ENCODE results near the gene UNC45B. TPM values are rescaled to one million over a fixed set of nuclear protein-coding genes. Genes with fewer than 3 reads are reported as not detected.

Gene UNC45B
- total RNA-seq, 1 donor from 2014 or later, result 146 TPM

DNA sequence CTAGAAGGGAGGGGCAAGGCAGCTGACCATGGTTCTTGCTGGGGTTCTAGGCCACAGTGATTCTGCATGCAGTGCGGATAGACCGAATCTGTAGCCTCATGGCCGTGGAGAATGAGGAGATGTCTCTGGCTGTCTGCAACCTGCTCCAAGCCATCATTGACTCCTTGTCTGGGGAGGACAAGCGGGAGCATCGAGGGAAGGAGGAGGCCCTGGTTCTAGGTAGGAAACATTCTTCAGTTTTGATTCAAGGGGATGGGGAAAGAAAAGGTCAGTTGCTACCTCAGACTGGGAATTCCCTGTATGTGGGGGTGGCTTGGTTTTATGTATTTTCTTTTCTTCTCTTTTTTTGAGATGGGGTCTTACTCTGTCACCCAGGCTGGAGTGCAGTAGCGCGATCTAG lies 7.6 kb downstream of the UNC45B start:
- H3K9me3 ChIP-seq (ENCODE audit: control insufficient read depth in 3 of 3, low read length in 3 of 3), result no peaks in the 10 kb centered on the region
- no peaks in the 10 kb centered on the region for H3K27me3 ChIP-seq (ENCODE audit: control insufficient read depth in 3 of 3, insufficient read depth in 3 of 3, low read length in 3 of 3)
- H3K36me3 ChIP-seq (ENCODE audit: control insufficient read depth in 3 of 3, insufficient read depth in 3 of 3, low read length in 3 of 3), result peaks cover 55 to 65% (median 56%) of the 10 kb centered on the region in 3 donors
- H3K27ac ChIP-seq (ENCODE audit: low read depth, low read length), result no peak overlapping the region
- H3K9ac ChIP-seq (ENCODE audit: low read depth in 1 of 3, low read length in 3 of 3), result no peak overlapping the region
- H3K4me3 ChIP-seq (ENCODE audit: low read length in 3 of 3), result no peak overlapping the region
- H3K4me1 ChIP-seq (ENCODE audit: control insufficient read depth in 3 of 3, insufficient read depth in 3 of 3, low read length in 3 of 3), result peaks cover 1 to 2% (median 2%) of the 10 kb centered on the region in 3 donors

DNA sequence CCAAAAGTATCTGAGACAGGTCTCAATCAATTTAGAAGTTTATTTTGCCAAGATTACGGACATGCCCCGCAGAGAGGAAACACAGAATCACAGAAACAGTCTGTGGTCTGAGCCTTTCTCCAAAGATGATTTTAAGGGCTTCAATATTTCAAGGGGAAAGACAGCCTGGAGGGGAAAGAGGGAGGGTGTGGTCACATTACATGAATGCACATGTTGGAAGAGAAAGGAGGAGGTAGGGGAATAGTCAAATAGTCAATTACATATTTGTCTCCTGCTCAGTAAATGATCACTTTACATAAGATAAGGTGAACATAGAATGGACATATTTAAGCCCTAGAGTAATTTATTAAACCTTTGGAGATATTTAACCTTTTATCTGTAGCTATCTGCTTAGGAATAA lies 12.3 kb downstream of the UNC45B start:
- Histone ChIP-seq H3K4me3 (ENCODE audit: low read length in 3 of 3) (no peak overlapping the region), H3K27me3 (ENCODE audit: control insufficient read depth in 3 of 3, insufficient read depth in 3 of 3, low read length in 3 of 3) (no peaks in the 10 kb centered on the region), H3K9ac (ENCODE audit: low read depth in 1 of 3, low read length in 3 of 3) (no peak overlapping the region), H3K36me3 (ENCODE audit: control insufficient read depth in 3 of 3, insufficient read depth in 3 of 3, low read length in 3 of 3) (peaks cover 47 to 73% (median 68%) of the 10 kb centered on the region in 3 donors), H3K27ac (ENCODE audit: low read depth, low read length) (no peak overlapping the region), H3K9me3 (ENCODE audit: control insufficient read depth in 3 of 3, low read length in 3 of 3) (no peaks in the 10 kb centered on the region), H3K4me1 (ENCODE audit: control insufficient read depth in 3 of 3, insufficient read depth in 3 of 3, low read length in 3 of 3) (no peaks in the 10 kb centered on the region)

DNA sequence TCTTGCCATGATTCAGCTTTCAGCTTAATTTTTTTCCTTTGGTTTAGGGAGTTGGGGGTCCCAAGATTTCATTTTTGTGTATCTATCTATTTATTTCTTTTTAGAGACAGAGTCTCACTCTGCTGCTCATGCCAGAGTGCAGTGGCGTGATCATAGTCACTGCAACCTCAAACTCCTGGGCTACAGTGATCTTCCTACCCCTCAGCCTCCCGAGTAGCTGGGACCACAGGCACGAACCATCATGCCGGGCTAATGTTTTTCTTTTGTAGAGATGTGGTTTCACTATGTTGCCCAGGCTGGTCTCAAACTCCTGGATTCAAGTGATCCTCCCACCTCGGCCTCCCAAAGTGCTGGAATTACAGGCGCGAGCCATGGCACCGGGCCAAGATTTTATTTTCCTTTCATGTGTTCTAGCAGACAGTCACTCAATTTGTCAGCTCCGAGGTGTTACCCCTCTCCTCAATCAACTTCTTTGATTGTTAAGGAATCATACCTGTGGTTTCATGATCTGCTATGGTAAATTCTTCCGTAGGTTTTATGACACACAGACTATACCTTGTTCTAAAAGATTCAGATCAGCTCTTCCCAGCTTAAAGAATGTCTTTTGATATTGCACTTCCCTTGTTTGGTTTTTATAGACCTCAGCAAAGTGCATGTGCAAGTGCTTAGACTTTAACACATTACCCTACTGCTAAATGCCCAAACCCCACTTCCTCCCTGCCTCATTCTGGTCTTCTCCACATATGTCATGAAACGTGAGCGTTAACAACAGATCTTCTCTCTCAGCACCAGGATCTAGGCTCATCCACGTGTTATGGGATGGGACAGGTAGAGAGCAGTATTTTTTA lies 13.0 kb downstream of the UNC45B start:
- Histone ChIP-seq H3K4me3 (ENCODE audit: low read length in 3 of 3) (no peak overlapping the region), H3K36me3 (ENCODE audit: control insufficient read depth in 3 of 3, insufficient read depth in 3 of 3, low read length in 3 of 3) (peaks cover 43 to 69% (median 67%) of the 10 kb centered on the region in 3 donors), H3K27ac (ENCODE audit: low read depth, low read length) (no peak overlapping the region), H3K4me1 (ENCODE audit: control insufficient read depth in 3 of 3, insufficient read depth in 3 of 3, low read length in 3 of 3) (no peaks in the 10 kb centered on the region), H3K9ac (ENCODE audit: low read depth in 1 of 3, low read length in 3 of 3) (no peak overlapping the region), H3K9me3 (ENCODE audit: control insufficient read depth in 3 of 3, low read length in 3 of 3) (no peaks in the 10 kb centered on the region), H3K27me3 (ENCODE audit: control insufficient read depth in 3 of 3, insufficient read depth in 3 of 3, low read length in 3 of 3) (no peaks in the 10 kb centered on the region)

DNA sequence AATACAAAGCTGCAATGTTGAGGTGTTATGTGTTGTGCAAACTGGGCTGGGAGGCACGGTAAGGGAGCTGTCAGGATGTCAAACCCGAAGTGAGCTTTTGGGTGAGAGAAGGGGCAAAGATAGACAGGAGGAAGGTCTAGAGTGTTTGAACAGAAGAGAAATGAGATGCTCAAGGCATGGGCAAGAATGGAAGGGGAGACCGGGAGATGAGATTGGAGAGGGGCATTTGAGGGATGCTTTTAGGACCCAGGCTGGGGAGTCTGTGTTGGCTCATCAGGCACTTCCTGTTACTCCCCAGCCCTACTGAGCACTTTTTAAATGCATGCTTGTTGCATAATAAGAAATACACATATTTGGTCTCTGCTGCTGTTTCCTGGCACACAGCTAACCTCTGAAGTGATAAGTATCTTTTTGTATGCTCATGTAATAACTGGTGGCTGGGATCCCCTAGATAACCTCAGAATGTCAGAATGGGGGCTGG lies 13.7 kb downstream of the UNC45B start:
- H3K9me3 ChIP-seq (ENCODE audit: control insufficient read depth in 3 of 3, low read length in 3 of 3), result no peaks in the 10 kb centered on the region
- H3K27ac ChIP-seq (ENCODE audit: low read depth, low read length), result no peak overlapping the region
- H3K4me1 ChIP-seq (ENCODE audit: control insufficient read depth in 3 of 3, insufficient read depth in 3 of 3, low read length in 3 of 3), result no peaks in the 10 kb centered on the region
- no peaks in the 10 kb centered on the region for H3K27me3 ChIP-seq (ENCODE audit: control insufficient read depth in 3 of 3, insufficient read depth in 3 of 3, low read length in 3 of 3)
- H3K36me3 ChIP-seq (ENCODE audit: control insufficient read depth in 3 of 3, insufficient read depth in 3 of 3, low read length in 3 of 3), result peaks cover 39 to 70% (median 68%) of the 10 kb centered on the region in 3 donors
- H3K9ac ChIP-seq (ENCODE audit: low read depth in 1 of 3, low read length in 3 of 3), result no peak overlapping the region
- H3K4me3 ChIP-seq (ENCODE audit: low read length in 3 of 3), result no peak overlapping the region

DNA sequence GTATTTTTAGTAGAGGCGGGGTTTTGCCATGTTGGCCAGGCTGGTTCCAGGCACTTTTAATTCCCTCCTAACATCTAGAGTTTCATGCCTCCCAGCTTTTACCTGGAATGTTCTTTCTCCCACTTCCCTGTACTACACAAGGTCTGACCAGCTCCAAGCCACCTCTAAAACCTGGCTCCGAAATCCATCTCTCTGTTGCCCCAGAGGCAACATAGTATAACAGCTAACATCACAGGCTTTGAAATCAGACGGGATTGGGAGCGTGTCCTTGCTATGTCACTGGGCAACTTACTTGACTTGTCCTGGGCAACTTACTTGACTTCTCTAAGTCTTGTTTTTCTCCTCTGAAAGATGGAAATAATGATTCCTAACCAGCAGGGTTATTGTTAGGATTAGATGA lies 15.1 kb downstream of the UNC45B start:
- peaks cover 52 to 81% (median 77%) of the 10 kb centered on the region in 3 donors for H3K36me3 ChIP-seq (ENCODE audit: control insufficient read depth in 3 of 3, insufficient read depth in 3 of 3, low read length in 3 of 3)
- H3K9ac ChIP-seq (ENCODE audit: low read depth in 1 of 3, low read length in 3 of 3), result no peak overlapping the region
- H3K4me3 ChIP-seq (ENCODE audit: low read length in 3 of 3), result no peak overlapping the region

DNA sequence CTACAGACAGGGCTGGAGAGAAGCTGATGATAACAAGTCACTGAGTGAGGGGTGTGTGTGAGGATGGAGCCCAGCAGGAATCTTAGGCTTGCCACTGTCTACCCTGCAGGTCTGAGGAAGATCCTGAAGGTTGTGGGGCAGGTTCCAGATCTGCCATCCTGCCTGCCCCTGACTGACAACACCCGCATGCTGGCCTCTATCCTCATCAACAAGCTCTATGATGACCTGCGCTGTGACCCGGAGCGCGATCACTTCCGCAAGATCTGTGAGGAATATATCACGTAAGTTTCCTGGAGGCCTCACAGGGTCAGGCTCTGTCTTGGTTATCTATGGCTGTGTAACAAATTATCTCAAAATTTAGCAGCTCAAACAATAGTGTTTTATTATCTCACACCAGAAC lies 16.3 kb downstream of the UNC45B start:
- no peak overlapping the region for H3K4me3 ChIP-seq (ENCODE audit: low read length in 3 of 3)
- H3K36me3 ChIP-seq (ENCODE audit: control insufficient read depth in 3 of 3, insufficient read depth in 3 of 3, low read length in 3 of 3), result peaks cover 53 to 80% (median 74%) of the 10 kb centered on the region in 3 donors
- H3K4me1 ChIP-seq (ENCODE audit: control insufficient read depth in 3 of 3, insufficient read depth in 3 of 3, low read length in 3 of 3), result no peaks in the 10 kb centered on the region
- no peak overlapping the region for H3K27ac ChIP-seq (ENCODE audit: low read depth, low read length)
- H3K9ac ChIP-seq (ENCODE audit: low read depth in 1 of 3, low read length in 3 of 3), result no peak overlapping the region
- H3K27me3 ChIP-seq (ENCODE audit: control insufficient read depth in 3 of 3, insufficient read depth in 3 of 3, low read length in 3 of 3), result no peaks in the 10 kb centered on the region
- H3K9me3 ChIP-seq (ENCODE audit: control insufficient read depth in 3 of 3, low read length in 3 of 3), result no peaks in the 10 kb centered on the region

More for the DNA sequence above, 15.1 kb downstream of the UNC45B start:
- Histone ChIP-seq H3K27ac (ENCODE audit: low read depth, low read length) (no peak overlapping the region), H3K9me3 (ENCODE audit: control insufficient read depth in 3 of 3, low read length in 3 of 3) (no peaks in the 10 kb centered on the region), H3K27me3 (ENCODE audit: control insufficient read depth in 3 of 3, insufficient read depth in 3 of 3, low read length in 3 of 3) (no peaks in the 10 kb centered on the region), H3K4me1 (ENCODE audit: control insufficient read depth in 3 of 3, insufficient read depth in 3 of 3, low read length in 3 of 3) (no peaks in the 10 kb centered on the region)

DNA sequence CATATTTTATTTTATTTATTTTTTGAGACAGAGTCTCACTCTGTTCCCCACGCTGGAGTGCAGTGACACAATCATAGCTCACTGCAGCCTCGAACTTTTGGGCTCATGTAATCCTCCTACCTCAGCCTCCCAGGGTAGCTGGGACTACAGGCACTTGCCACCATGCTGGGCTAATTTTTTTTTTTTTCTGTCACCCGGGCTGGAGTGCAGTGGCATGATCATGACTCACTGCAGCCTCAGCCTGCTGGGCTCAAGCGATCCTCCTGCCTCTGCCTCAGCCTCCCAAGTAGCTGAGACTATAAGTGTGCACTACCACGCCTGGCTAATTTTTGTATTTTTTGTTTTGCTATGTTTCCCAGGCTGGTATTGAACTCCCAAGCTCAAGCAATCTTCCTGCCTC lies 17.1 kb downstream of the UNC45B start:
- H3K27me3 ChIP-seq (ENCODE audit: control insufficient read depth in 3 of 3, insufficient read depth in 3 of 3, low read length in 3 of 3), result no peaks in the 10 kb centered on the region
- H3K9ac ChIP-seq (ENCODE audit: low read depth in 1 of 3, low read length in 3 of 3), result no peak overlapping the region
- no peak overlapping the region for H3K4me3 ChIP-seq (ENCODE audit: low read length in 3 of 3)
- peaks cover 49 to 77% (median 70%) of the 10 kb centered on the region in 3 donors for H3K36me3 ChIP-seq (ENCODE audit: control insufficient read depth in 3 of 3, insufficient read depth in 3 of 3, low read length in 3 of 3)
- no peaks in the 10 kb centered on the region for H3K9me3 ChIP-seq (ENCODE audit: control insufficient read depth in 3 of 3, low read length in 3 of 3)
- H3K27ac ChIP-seq (ENCODE audit: low read depth, low read length), result no peak overlapping the region
- H3K4me1 ChIP-seq (ENCODE audit: control insufficient read depth in 3 of 3, insufficient read depth in 3 of 3, low read length in 3 of 3), result no peaks in the 10 kb centered on the region

DNA sequence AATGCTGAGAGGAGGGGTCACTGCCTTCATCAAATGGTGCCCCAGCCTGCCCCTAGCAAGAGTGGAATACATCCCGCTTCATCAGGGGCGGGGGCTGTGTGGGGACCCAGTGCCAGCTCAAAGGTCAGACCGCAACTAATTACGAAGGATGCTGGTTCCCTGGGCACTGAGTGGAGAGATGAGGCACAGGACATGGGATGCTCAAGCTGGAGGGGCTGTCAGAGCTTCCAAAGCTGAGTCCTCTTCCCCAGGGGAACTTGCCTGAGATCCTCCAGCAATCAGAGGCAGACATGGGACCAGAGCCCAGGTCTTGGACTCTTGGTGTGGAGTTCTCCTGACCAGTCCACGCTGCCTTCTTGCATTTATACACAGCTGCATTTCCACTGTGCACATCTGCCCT lies 18.9 kb downstream of the UNC45B start:
- Histone ChIP-seq H3K36me3 (ENCODE audit: control insufficient read depth in 3 of 3, insufficient read depth in 3 of 3, low read length in 3 of 3) (peaks cover 45 to 71% (median 69%) of the 10 kb centered on the region in 3 donors), H3K27ac (ENCODE audit: low read depth, low read length) (no peak overlapping the region), H3K4me1 (ENCODE audit: control insufficient read depth in 3 of 3, insufficient read depth in 3 of 3, low read length in 3 of 3) (no peaks in the 10 kb centered on the region), H3K9me3 (ENCODE audit: control insufficient read depth in 3 of 3, low read length in 3 of 3) (no peaks in the 10 kb centered on the region), H3K4me3 (ENCODE audit: low read length in 3 of 3) (no peak overlapping the region), H3K9ac (ENCODE audit: low read depth in 1 of 3, low read length in 3 of 3) (no peak overlapping the region), H3K27me3 (ENCODE audit: control insufficient read depth in 3 of 3, insufficient read depth in 3 of 3, low read length in 3 of 3) (no peaks in the 10 kb centered on the region)

DNA sequence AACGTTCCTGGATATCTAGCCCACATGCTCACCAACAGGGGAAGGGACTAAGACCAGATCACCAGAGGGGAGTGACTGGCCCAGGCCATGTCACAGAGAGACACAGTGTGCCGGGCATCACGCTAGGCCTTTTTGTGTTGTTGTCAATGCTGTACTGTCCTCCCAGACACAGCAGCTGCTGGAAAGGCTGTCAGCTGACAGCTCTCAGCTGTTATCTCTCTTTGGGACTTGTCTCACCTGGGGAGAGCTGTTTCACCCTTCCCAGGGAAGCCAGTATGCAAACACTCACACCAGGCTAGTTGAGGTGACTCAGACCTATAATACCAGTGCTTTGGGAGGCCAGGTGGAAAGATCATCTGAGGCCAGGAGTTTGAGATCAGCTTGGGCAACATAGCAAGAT lies 19.4 kb downstream of the UNC45B start:
- H3K4me1 ChIP-seq (ENCODE audit: control insufficient read depth in 3 of 3, insufficient read depth in 3 of 3, low read length in 3 of 3), result no peaks in the 10 kb centered on the region
- no peaks in the 10 kb centered on the region for H3K9me3 ChIP-seq (ENCODE audit: control insufficient read depth in 3 of 3, low read length in 3 of 3)
- peaks cover 46 to 67% (median 64%) of the 10 kb centered on the region in 3 donors for H3K36me3 ChIP-seq (ENCODE audit: control insufficient read depth in 3 of 3, insufficient read depth in 3 of 3, low read length in 3 of 3)
- H3K9ac ChIP-seq (ENCODE audit: low read depth in 1 of 3, low read length in 3 of 3), result no peak overlapping the region
- H3K4me3 ChIP-seq (ENCODE audit: low read length in 3 of 3), result no peak overlapping the region
- no peak overlapping the region for H3K27ac ChIP-seq (ENCODE audit: low read depth, low read length)
- H3K27me3 ChIP-seq (ENCODE audit: control insufficient read depth in 3 of 3, insufficient read depth in 3 of 3, low read length in 3 of 3), result no peaks in the 10 kb centered on the region

DNA sequence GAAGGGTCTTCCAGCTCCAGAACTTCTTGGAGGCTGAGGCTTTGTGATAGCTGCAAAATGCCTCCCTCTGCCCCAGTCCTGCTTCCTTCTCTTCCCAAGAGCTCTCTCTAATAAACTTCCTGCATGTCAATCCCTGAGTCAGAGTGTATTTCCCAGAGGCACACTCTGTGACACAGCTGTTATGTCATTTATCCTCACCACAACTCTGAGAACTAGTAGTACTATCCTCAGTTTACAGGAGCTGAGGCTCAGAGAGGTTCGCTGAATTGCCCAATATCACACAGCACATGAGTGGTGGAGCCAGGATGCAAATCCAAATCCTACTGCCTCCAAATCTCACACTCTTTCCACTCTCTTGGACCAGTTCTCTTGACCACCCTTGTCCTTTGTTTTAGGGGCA lies 20.0 kb downstream of the UNC45B start:
- H3K4me3 ChIP-seq (ENCODE audit: low read length in 3 of 3), result no peak overlapping the region
- no peaks in the 10 kb centered on the region for H3K9me3 ChIP-seq (ENCODE audit: control insufficient read depth in 3 of 3, low read length in 3 of 3)
- peaks cover 51 to 69% (median 65%) of the 10 kb centered on the region in 3 donors for H3K36me3 ChIP-seq (ENCODE audit: control insufficient read depth in 3 of 3, insufficient read depth in 3 of 3, low read length in 3 of 3)
- H3K27me3 ChIP-seq (ENCODE audit: control insufficient read depth in 3 of 3, insufficient read depth in 3 of 3, low read length in 3 of 3), result no peaks in the 10 kb centered on the region
- H3K9ac ChIP-seq (ENCODE audit: low read depth in 1 of 3, low read length in 3 of 3), result no peak overlapping the region
- no peaks in the 10 kb centered on the region for H3K4me1 ChIP-seq (ENCODE audit: control insufficient read depth in 3 of 3, insufficient read depth in 3 of 3, low read length in 3 of 3)
- H3K27ac ChIP-seq (ENCODE audit: low read depth, low read length), result no peak overlapping the region
